H1 (cell line): ENCODE results near the gene ALK. TPM values are rescaled to one million over a fixed set of nuclear protein-coding genes. Genes with fewer than 3 reads are reported as not detected.

Experiments
- CTCF ChIA-PET: fragments of 300-600 bp; sonication (Branson Sonifier 250); formaldehyde crosslinking; loops from one replicate; lab custom pipeline; 2021; ENCODE audit not compliant: partially characterized antibody; lab: Charles Lee
- POLR2A ChIA-PET: fragments of 300-600 bp; sonication (Branson Sonifier 250); formaldehyde crosslinking; loops from one replicate; lab custom pipeline; 2021; ENCODE audit warnings: inconsistent platforms; ENCODE audit not compliant: partially characterized antibody; lab: Charles Lee
- DNase-seq, 2 experiments: peaks; one replicate each; pipeline versions ENCODE4 v3.0.0 to v3.0.0-alpha.2; 2010 to 2022; ENCODE audit warnings: low spot score in 2 of 2, low read depth in 1 of 2, mixed read lengths in 1 of 2
- FAIRE-seq: peaks from 2 replicates; lab custom pipeline; 2011; peaks lifted over from hg19 to GRCh38; lab: Jason Lieb, UNC
- H2AFZ ChIP-seq: 2 replicates; pipeline ENCODE4 v1.8.1; 2012; ENCODE audit warnings: low read length, inconsistent platforms
- H2AK5ac ChIP-seq: 2 replicates; pipeline ENCODE4 v1.6.1; 2013; ENCODE audit warnings: low read depth, low read length
- H2BK120ac ChIP-seq: replicated peaks from 2 replicates; pipeline ENCODE3; 2013; ENCODE audit warnings: low read depth, low read length, inconsistent platforms
- H2BK12ac ChIP-seq: 2 replicates; pipeline ENCODE4 v1.6.1; 2013; ENCODE audit warnings: low read depth, low read length
- H2BK15ac ChIP-seq: 2 replicates; pipeline ENCODE4 v1.6.1; 2013; ENCODE audit warnings: low read length
- H2BK20ac ChIP-seq: 2 replicates; pipeline ENCODE4 v1.6.1; 2013; ENCODE audit warnings: low read length
- H2BK5ac ChIP-seq: 2 replicates; pipeline ENCODE4 v1.6.1; 2013; ENCODE audit warnings: low read depth, low read length
- H3K14ac ChIP-seq: 2 replicates; pipeline ENCODE4 v1.6.1; 2013; ENCODE audit warnings: inconsistent platforms; ENCODE audit not compliant: insufficient read length
- H3K18ac ChIP-seq: 2 replicates; pipeline ENCODE4 v1.6.1; 2013; ENCODE audit warnings: low read length; ENCODE audit errors: extremely low read depth
- H3K23ac ChIP-seq: 2 replicates; pipeline ENCODE4 v1.6.1; 2013; ENCODE audit warnings: inconsistent platforms; ENCODE audit not compliant: insufficient read length
- H3K23me2 ChIP-seq: 2 replicates; pipeline ENCODE4 v1.6.1; 2013; ENCODE audit warnings: low read depth, low read length
- H3K27ac ChIP-seq: 2 replicates; pipeline ENCODE4 v1.6.1; 2011; ENCODE audit warnings: low read depth, low read length, inconsistent platforms
- H3K27me3 ChIP-seq, 4 experiments: replicated peaks in 1 of 4; 1 replicate in 1 of 4; 2 replicates in 3 of 4; pipeline versions ENCODE4 v1.6.1 to v1.8.1; 2011 to 2013; ENCODE audit warnings: low read length in 3 of 4, mild to moderate bottlenecking in 3 of 4, inconsistent platforms in 2 of 4, mixed read lengths in 2 of 4, moderate library complexity in 1 of 4; ENCODE audit not compliant: control insufficient read depth in 3 of 4, insufficient read depth in 3 of 4; ENCODE audit errors: extremely low read depth in 1 of 4
- H3K36me3 ChIP-seq, 4 experiments: 2 replicates each; pipeline versions ENCODE4 v1.6.1 to v1.8.1; 2011 to 2013; ENCODE audit warnings: mild to moderate bottlenecking in 4 of 4, low read length in 3 of 4, moderate library complexity in 2 of 4, control low read depth in 1 of 4, inconsistent platforms in 1 of 4; ENCODE audit not compliant: insufficient read depth in 4 of 4, control insufficient read depth in 2 of 4
- H3K4ac ChIP-seq: replicated peaks from 2 replicates; pipeline ENCODE3; 2013; ENCODE audit warnings: low read length, low read depth, mixed read lengths, inconsistent platforms; ENCODE audit not compliant: insufficient read length
- H3K4me1 ChIP-seq, 4 experiments: replicated peaks in 1 of 4; 1 replicate in 1 of 4; 2 replicates in 3 of 4; pipeline versions ENCODE4 v1.6.1 to v1.8.1; 2011 to 2013; ENCODE audit warnings: low read length in 3 of 4, inconsistent platforms in 2 of 4, mixed read lengths in 1 of 4; ENCODE audit not compliant: insufficient read depth in 4 of 4, control insufficient read depth in 3 of 4
- H3K4me2 ChIP-seq, 2 experiments: 2 replicates each; pipeline versions ENCODE4 v1.6.1 to v1.8.1; 2011 to 2013; ENCODE audit warnings: low read depth in 2 of 2, low read length in 2 of 2, control low read depth in 1 of 2, inconsistent platforms in 1 of 2, mild to moderate bottlenecking in 1 of 2; ENCODE audit not compliant: insufficient read depth in 1 of 2
- H3K4me3 ChIP-seq, 4 experiments: fragments of 200-600, 300-600 bp in 1 of 4; sonication (generic), shearing (Covaris generic), sonication (Bioruptor Twin) in 1 of 4; 2 replicates each; pipeline versions ENCODE4 v1.5.1 to v1.8.1; 2011 to 2016; ENCODE audit warnings: low read length in 4 of 4, low read depth in 3 of 4, control low read depth in 2 of 4, inconsistent platforms in 2 of 4, mild to moderate bottlenecking in 2 of 4, mixed read lengths in 1 of 4, moderate library complexity in 1 of 4; ENCODE audit not compliant: insufficient read depth in 2 of 4; ENCODE audit errors: extremely low read depth in 1 of 4
- H3K56ac ChIP-seq: replicated peaks from 2 replicates; pipeline ENCODE3; 2013; ENCODE audit warnings: low read depth, mild to moderate bottlenecking, mixed read lengths, low read length, inconsistent platforms; ENCODE audit not compliant: insufficient read length
- H3K79me1 ChIP-seq: 2 replicates; pipeline ENCODE4 v1.6.1; 2013; ENCODE audit warnings: low read depth, low read length, control low read depth
- H3K79me2 ChIP-seq, 2 experiments: 2 replicates each; pipeline versions ENCODE4 v1.6.1 to v1.8.1; 2012 to 2013; ENCODE audit warnings: low read length in 2 of 2, mild to moderate bottlenecking in 2 of 2, inconsistent platforms in 1 of 2; ENCODE audit not compliant: insufficient read depth in 2 of 2, control insufficient read depth in 1 of 2
- H3K9ac ChIP-seq, 4 experiments: replicated peaks in 1 of 4; 1 replicate in 1 of 4; 2 replicates in 3 of 4; pipeline versions ENCODE4 v1.6.1 to v1.8.1; 2011 to 2013; ENCODE audit warnings: low read depth in 3 of 4, low read length in 3 of 4, control low read depth in 2 of 4, mild to moderate bottlenecking in 2 of 4, moderate library complexity in 2 of 4, inconsistent platforms in 1 of 4; ENCODE audit errors: extremely low read depth in 1 of 4
- H3K9me3 ChIP-seq, 2 experiments: 2 replicates each; pipeline versions ENCODE4 v1.6.1 to v1.8.1; 2012 to 2013; ENCODE audit warnings: mild to moderate bottlenecking in 2 of 2, moderate library complexity in 2 of 2, control low read depth in 1 of 2, inconsistent platforms in 1 of 2, low read depth in 1 of 2, low read length in 1 of 2, mixed read lengths in 1 of 2; ENCODE audit not compliant: insufficient read depth in 2 of 2
- H4K20me1 ChIP-seq, 2 experiments: replicated peaks in 1 of 2; 2 replicates each; pipeline versions ENCODE3 to v1.8.1; 2011 to 2013; ENCODE audit warnings: inconsistent platforms in 2 of 2, low read length in 2 of 2, mild to moderate bottlenecking in 1 of 2; ENCODE audit not compliant: insufficient read depth in 2 of 2, control insufficient read depth in 1 of 2
- H4K5ac ChIP-seq: 2 replicates; pipeline ENCODE4 v1.6.1; 2013; ENCODE audit warnings: low read length, low read depth, mixed read lengths, inconsistent platforms; ENCODE audit not compliant: insufficient read length
- H4K8ac ChIP-seq: 2 replicates; pipeline ENCODE4 v1.8.0; 2013; ENCODE audit warnings: mild to moderate bottlenecking, moderate library complexity, low read length, inconsistent platforms; ENCODE audit not compliant: insufficient read depth; ENCODE audit errors: extremely low read depth
- H4K91ac ChIP-seq: replicated peaks from 2 replicates; pipeline ENCODE3; 2013; ENCODE audit warnings: low read length, mixed read lengths, inconsistent platforms; ENCODE audit not compliant: insufficient read length
- ASH2L ChIP-seq: fragments of 200-600, 300-600 bp; sonication (generic); IDR thresholded peaks from one replicate; pipeline ENCODE4 v1.7.1; 2017; ENCODE audit warnings: low read length
- BCL11A ChIP-seq, 2 experiments: IDR thresholded peaks; one replicate each; pipeline ENCODE4 v1.6.1; 2011; ENCODE audit warnings: low read depth in 2 of 2, low read length in 2 of 2, mild to moderate bottlenecking in 2 of 2
- CTBP2 ChIP-seq: IDR thresholded peaks from 2 replicates; pipeline ENCODE4 v1.7.0; 2011; ENCODE audit warnings: borderline replicate concordance, mild to moderate bottlenecking, moderate library complexity, mixed read lengths, low read length; ENCODE audit not compliant: insufficient read depth, insufficient read length
- E2F6 ChIP-seq: IDR thresholded peaks from 2 replicates; pipeline ENCODE4 v1.6.1; 2012; ENCODE audit warnings: inconsistent platforms
- MAX ChIP-seq: IDR thresholded peaks from 2 replicates; pipeline ENCODE4 v1.6.1; 2012; ENCODE audit warnings: inconsistent platforms
- POU5F1 ChIP-seq: IDR thresholded peaks from 2 replicates; pipeline ENCODE4 v1.6.1; 2011; ENCODE audit warnings: low read depth, mild to moderate bottlenecking, low read length, moderate library complexity
- RXRA ChIP-seq: IDR thresholded peaks from 2 replicates; pipeline ENCODE4 v1.6.1; 2011; ENCODE audit warnings: low read depth, mild to moderate bottlenecking, low read length, moderate library complexity; ENCODE audit not compliant: insufficient read depth
- TAF1 ChIP-seq: IDR thresholded peaks from 2 replicates; pipeline ENCODE4 v1.6.1; 2011; ENCODE audit warnings: mild to moderate bottlenecking, low read depth, low read length
- WGBS, 2 experiments: shearing (Covaris generic) in 1 of 2; methylation state at CpG; one replicate each; pipeline versions ENCODE4 v1.1.6 to v1.1.7; 2013 to 2015; ENCODE audit warnings: low lambda C conversion rate in 2 of 2, mixed read lengths in 2 of 2, inconsistent platforms in 1 of 2, low coverage in 1 of 2, missing lambda C conversion rate in 1 of 2; ENCODE audit not compliant: insufficient replicate concordance in 2 of 2, insufficient coverage in 1 of 2, insufficient read length in 1 of 2; ENCODE audit errors: extremely low coverage in 1 of 2, missing lambda C conversion rate in 1 of 2; 5-methylcytosine and 5-hydroxymethylcytosine counted together
- polyA plus RNA-seq, 7 experiments: library from polyadenylated mRNA; depleted of rRNA in 3 of 7; stranded (reverse) in 5 of 7; unstranded in 2 of 7; fragments of >200 nt in 5 of 7; fragments of 200-250 nt in 2 of 7; gene quantifications; 1 replicate in 5 of 7; 2 replicates in 1 of 7; 4 replicates in 1 of 7; pipeline versions ENCODE4 v1.2.1 to v1.2.3, GENCODE V29; 2011 to 2013; ENCODE audit warnings: missing spikeins in 2 of 7, mixed read lengths in 2 of 7
- total RNA-seq: library from RNA; stranded (reverse); fragmentation: NEBNext Ultra II Directional; extraction: Animal tissue kit (Norgen Biotek cat#: 25700); gene quantifications from 2 replicates; pipeline ENCODE4 v1.2.1, GENCODE V29; 2021
- TF ChIP-seq, protein P1 (sequence below), 3 experiments: IDR thresholded peaks; 1 replicate in 2 of 3; 2 replicates in 1 of 3; pipeline versions ENCODE4 v1.5.1 to v1.6.1; 2011; ENCODE audit warnings: low read length in 3 of 3, mild to moderate bottlenecking in 3 of 3, inconsistent platforms in 2 of 3, low read depth in 1 of 3, moderate library complexity in 1 of 3; ENCODE audit not compliant: insufficient read depth in 1 of 3; ENCODE audit errors: control extremely low read depth in 1 of 3

The ALK gene
- total and polyA plus RNA-seq, 2 of the 8 experiments (the other 6 are each of a cell fraction or from before 2014, with no cell fraction given): 0.02 to 0.09 TPM

- Histone ChIP-seq H4K91ac (no peak overlapping the region), H3K27ac (no peak overlapping the region), H3K4me2 (no peak overlapping the region), H2AK5ac (no peak overlapping the region), H3K9ac (no peak overlapping the region), H2BK15ac (no peak overlapping the region), H3K23ac (no peak overlapping the region), H2AFZ (no peak overlapping the region), H3K27me3 (no peaks in the 10 kb centered on the region), H3K56ac (no peak overlapping the region), H3K9me3 (no peaks in the 10 kb centered on the region), H3K4me1 (peaks cover 0 to 3% (median 1%) of the 10 kb centered on the region in 4 experiments; a peak in 2 of 7 replicates), H3K4ac (no peak overlapping the region), H2BK5ac (no peak overlapping the region), H3K23me2 (no peaks in the 10 kb centered on the region), H4K8ac (no peak overlapping the region), H4K5ac (no peak overlapping the region), H2BK12ac (no peak overlapping the region), H3K79me2 (no peaks in the 10 kb centered on the region), H2BK120ac (no peak overlapping the region), H3K36me3 (no peaks in the 10 kb centered on the region), H3K18ac (no peak overlapping the region), H3K79me1 (no peaks in the 10 kb centered on the region), H4K20me1 (no peaks in the 10 kb centered on the region), H2BK20ac (no peak overlapping the region), H3K14ac (no peak overlapping the region), H3K4me3 (no peak overlapping the region)
- FAIRE-seq (no peak), DNase-seq (no peak)
- CTCF ChIA-PET: interaction anchor here (0.9 kb wide), 1 partner anchor 24 kb away, joined by 3 read pairs; no protein-coding TSS in a partner anchor
- POLR2A ChIA-PET: no interaction called here
- 87% methylated on average over 1 of the region's 1 CpG; no CpG with 5 or more reads in 1 of the 2 experiments for WGBS, 2 experiments
- TF ChIP-seq E2F6 (no peak), POU5F1 (no peak), MAX (no peak), CTBP2 (no peak), BCL11A (IDR thresholded peaks at IDR 0.05; ENCODE audit: low read depth in 2 of 2, low read length in 2 of 2) (no peak), RXRA (no peak), TAF1 (no peak), ASH2L (no peak)
- TF ChIP-seq, protein P1, sequence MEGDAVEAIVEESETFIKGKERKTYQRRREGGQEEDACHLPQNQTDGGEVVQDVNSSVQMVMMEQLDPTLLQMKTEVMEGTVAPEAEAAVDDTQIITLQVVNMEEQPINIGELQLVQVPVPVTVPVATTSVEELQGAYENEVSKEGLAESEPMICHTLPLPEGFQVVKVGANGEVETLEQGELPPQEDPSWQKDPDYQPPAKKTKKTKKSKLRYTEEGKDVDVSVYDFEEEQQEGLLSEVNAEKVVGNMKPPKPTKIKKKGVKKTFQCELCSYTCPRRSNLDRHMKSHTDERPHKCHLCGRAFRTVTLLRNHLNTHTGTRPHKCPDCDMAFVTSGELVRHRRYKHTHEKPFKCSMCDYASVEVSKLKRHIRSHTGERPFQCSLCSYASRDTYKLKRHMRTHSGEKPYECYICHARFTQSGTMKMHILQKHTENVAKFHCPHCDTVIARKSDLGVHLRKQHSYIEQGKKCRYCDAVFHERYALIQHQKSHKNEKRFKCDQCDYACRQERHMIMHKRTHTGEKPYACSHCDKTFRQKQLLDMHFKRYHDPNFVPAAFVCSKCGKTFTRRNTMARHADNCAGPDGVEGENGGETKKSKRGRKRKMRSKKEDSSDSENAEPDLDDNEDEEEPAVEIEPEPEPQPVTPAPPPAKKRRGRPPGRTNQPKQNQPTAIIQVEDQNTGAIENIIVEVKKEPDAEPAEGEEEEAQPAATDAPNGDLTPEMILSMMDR (IDR thresholded peaks at IDR 0.05; ENCODE audit: control extremely low read depth in 1 of 3, insufficient read depth in 1 of 3, low read depth in 1 of 3, low read length in 3 of 3): no peak
Measured at GRCh38 chr2:29162204-29162928, 759.0 kb downstream of the ALK start.
